Muscle of back (tissue), 11 donors: ENCODE data around the gene ZNF700. TPM values are rescaled to one million over a fixed set of nuclear protein-coding genes. Genes with fewer than 3 reads are reported as not detected.
"Not testable (repeated sequence)": the region's sequence is repeated elsewhere in the genome, so short reads cannot be mapped to it uniquely, and the experiment has no call there.

Experiments used
- DNase-seq, 3 donors: peaks; one replicate each; pipeline versions ENCODE4 v3.0.0 to v3.0.0-alpha.2; 2013
- polyA plus RNA-seq, 10 donors: library from polyadenylated mRNA; unstranded; fragments of 120-200 nt; gene quantifications; one replicate each; pipeline ENCODE4 v1.2.1, GENCODE V29; 2013; ENCODE audit not compliant: insufficient read length in 10 of 10

Gene ZNF700
- polyA plus RNA-seq, 10 donors = 3.7 to 12.0 (median 7.1) TPM

DNA sequence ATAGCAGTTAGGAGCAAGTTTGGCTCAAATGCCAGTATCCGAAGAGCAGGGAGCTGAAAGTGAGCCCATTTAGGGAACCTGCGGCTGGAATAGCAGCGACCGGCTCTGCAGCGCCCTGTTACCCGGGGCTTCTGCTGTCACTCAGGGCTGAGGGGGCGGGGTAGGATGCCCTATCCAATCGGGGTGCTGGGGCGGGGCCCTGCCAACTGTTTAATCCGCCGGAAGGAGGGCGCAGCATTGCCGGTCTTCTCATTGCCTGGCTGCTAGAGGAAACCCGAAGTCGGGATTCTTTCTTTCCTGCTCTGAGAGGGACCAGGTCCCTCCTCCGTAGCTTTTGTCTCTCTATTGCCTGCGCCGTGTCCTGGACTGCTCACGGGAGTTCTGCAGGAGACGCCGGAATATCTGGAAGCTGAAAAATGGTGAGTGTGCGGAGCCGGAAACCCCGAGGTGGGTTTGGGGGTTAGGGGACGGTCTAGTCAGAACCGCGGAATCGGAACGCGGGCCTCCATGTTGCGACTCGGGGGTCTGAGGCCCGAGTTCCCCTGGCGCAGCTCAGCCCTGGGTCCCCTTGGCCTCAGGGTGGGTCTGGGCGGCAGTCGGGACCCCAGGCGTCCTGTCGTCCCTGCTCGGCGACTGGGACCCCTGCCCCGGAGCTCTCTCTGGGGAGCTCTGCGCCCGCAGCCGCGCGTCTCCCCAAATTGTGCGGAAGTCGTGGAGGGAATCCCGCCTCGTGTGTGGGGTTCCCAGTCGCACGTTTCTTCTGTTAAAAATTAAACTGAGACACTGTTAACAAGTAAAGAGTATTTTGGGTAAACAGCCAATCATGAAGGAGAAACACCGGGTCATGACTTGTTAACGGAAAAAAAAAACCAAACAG, 62.7 kb downstream of the ZNF700 start:
- DNase-seq = peak; percentile 92 to 95 (median 92)

DNA sequence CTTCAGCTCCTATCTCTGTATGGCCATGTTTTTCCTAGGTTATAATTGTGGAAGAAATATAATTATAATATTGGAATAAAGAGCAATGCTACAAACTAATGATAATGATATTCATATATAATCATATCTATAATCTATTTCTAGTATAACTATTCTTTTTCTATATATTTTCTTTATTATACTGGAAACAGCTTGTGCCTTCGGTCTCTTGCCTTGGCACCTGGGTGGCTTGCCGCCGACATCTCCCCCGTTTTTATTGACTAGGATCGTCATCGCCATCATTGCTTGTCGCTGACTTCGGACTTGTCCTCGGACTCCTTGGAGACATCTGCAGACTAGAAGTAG, 64.2 kb downstream of the ZNF700 start:
- no peak for DNase-seq

DNA sequence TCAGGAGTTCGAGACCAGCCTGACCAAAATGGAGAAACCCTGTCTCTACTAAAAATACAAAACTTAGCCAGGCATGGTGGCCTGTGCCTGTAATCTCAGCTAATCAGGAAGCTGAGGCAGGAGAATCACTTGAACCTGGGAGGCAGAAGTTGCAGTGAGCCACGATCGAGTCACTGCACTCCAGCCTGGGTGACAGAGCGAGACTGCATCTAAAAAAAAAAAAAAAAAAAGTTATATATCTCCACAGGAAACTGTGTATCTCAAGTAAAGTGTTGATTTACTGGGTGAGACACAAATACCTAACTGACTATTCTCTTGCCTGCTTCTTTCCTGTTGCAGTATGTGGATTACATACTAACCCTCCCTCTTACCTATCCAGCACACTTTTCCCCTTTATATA, 67.0 kb downstream of the ZNF700 start:
- DNase-seq = not testable (repeated sequence)

DNA sequence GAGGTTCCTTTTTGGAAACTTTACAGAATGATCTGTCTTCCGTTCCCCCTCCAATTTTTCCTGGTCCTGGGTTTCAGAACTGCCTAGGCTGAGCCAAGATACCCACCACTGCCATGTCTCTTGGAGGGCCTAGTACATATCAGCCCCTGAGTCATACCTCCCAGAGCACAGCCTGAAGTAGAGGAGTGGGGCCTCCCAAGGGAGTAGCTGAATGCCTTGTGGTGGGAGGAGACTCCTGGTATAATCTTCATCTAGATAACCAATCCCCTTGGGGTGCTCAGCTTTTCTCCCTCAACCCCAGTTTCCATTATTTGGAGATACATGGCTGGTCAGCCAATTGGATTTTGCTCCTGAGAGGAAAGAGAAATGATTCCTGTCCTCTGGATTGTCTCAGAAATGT, 70.3 kb downstream of the ZNF700 start:
- peak in 1 of 3 donors; percentile 4 for DNase-seq

Other genes starting within 250 kb of the ZNF700 start
- gene ZNF823, start 186.2 kb upstream of the ZNF700 start, polyA plus RNA-seq = 1 to 10 TPM; 3.3 to 5.3 (median 4.5) TPM
- 1 to 10 TPM; 5.5 to 9.4 (median 7.1) TPM for gene ZNF441, start 158.1 kb upstream of the ZNF700 start, polyA plus RNA-seq
- gene ZNF491, start 126.6 kb upstream of the ZNF700 start, polyA plus RNA-seq = 1 to 10 TPM; 1.9 to 5.4 (median 3.2) TPM
- 1 to 10 TPM; 3.1 to 8.8 (median 6.0) TPM for gene ZNF440, start 110.8 kb upstream of the ZNF700 start, polyA plus RNA-seq
- 1 to 10 TPM; 2.6 to 6.8 (median 4.9) TPM for gene ZNF439, start 76.4 kb upstream of the ZNF700 start, polyA plus RNA-seq
- gene ZNF69, start 37.3 kb upstream of the ZNF700 start, polyA plus RNA-seq = 1 to 10 TPM; 2.9 to 5.8 (median 4.1) TPM
- 1 to 10 TPM; 1.0 to 2.4 (median 1.8) TPM for gene ZNF763, start 39.9 kb downstream of the ZNF700 start, polyA plus RNA-seq
- gene ZNF433, start 110.6 kb downstream of the ZNF700 start, polyA plus RNA-seq = 1 to 10 TPM; 2.2 to 5.6 (median 4.4) TPM
- under 1 TPM; 0.17 to 0.80 (median 0.41) TPM for gene ZNF878, start 127.9 kb downstream of the ZNF700 start, polyA plus RNA-seq
- 10 to 100 TPM in 3 of 10 donors, 1 to 10 TPM in 7; 6.2 to 12.0 (median 8.9) TPM for gene ZNF844, start 139.6 kb downstream of the ZNF700 start, polyA plus RNA-seq
- gene ZNF20, start 215.2 kb downstream of the ZNF700 start, polyA plus RNA-seq = 1 to 10 TPM; 1.2 to 4.5 (median 2.3) TPM
- gene ZNF625, start 231.6 kb downstream of the ZNF700 start, polyA plus RNA-seq = 1 to 10 TPM; 3.8 to 7.4 (median 5.3) TPM
- gene ZNF136, start 238.0 kb downstream of the ZNF700 start, polyA plus RNA-seq = 1 to 10 TPM; 6.0 to 9.3 (median 8.1) TPM